ENCODE measurements around the gene KLHL29. TPM values are rescaled to one million over a fixed set of nuclear protein-coding genes. Genes with fewer than 3 reads are reported as not detected.

The KLHL29 gene
- total RNA-seq, 3 donors from 2014 or later: 2.6 to 13.0 (median 5.5) TPM

DNA sequence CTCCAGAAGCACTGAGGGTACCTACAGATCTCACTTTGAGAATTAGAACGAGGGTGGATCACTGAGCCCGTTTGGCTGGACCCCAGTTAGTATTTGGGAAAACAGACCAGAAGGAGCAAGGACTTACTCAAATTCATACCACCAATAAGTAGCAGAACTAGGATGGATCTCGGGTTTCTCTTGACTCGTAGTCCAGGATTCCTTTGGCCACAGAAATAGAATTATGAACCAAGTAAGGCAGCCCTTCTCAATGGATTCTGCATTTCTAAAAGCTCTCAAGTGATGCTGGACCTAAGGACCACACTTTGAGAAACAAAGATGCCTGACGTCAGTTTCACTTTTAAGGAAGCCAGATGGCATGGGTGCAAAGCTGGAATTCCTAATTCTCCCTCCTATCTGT is 153.0 kb downstream of the KLHL29 start:
- H3K4me1 ChIP-seq (ENCODE audit: low read depth): no peaks in the 10 kb centered on the region
- ATAC-seq (no peak), DNase-seq (no peak)
- intact Hi-C loops (cut with DNase I, micrococcal nuclease): no loop called here
- no peaks in the 10 kb centered on the region for H3K36me3 ChIP-seq (ENCODE audit: low read depth)
- TF ChIP-seq, protein P1, sequence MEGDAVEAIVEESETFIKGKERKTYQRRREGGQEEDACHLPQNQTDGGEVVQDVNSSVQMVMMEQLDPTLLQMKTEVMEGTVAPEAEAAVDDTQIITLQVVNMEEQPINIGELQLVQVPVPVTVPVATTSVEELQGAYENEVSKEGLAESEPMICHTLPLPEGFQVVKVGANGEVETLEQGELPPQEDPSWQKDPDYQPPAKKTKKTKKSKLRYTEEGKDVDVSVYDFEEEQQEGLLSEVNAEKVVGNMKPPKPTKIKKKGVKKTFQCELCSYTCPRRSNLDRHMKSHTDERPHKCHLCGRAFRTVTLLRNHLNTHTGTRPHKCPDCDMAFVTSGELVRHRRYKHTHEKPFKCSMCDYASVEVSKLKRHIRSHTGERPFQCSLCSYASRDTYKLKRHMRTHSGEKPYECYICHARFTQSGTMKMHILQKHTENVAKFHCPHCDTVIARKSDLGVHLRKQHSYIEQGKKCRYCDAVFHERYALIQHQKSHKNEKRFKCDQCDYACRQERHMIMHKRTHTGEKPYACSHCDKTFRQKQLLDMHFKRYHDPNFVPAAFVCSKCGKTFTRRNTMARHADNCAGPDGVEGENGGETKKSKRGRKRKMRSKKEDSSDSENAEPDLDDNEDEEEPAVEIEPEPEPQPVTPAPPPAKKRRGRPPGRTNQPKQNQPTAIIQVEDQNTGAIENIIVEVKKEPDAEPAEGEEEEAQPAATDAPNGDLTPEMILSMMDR (IDR thresholded peaks at IDR 0.05): no peak
- H3K9me3 ChIP-seq: no peaks in the 10 kb centered on the region
- no peak overlapping the region for H3K4me3 ChIP-seq

DNA sequence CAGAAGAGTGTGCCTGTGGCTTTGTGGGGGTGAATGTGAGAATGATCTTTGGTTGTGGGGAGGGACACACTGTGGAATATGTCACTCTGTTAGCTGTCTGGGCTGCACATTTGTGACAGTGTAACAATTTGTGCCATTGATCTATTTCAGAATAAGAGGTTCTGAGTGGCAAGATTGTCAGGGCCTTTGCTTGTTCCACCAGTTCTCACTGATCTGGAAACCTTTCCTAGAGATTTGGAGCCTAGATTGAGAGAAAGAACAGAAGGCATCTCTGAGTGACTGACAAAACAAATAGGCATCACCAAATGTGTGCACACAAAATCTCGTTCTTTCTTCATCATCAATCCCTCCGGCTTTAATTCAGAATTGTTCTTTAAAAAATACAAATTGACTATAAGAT is 153.6 kb downstream of the KLHL29 start:
- Histone ChIP-seq H3K36me3 (ENCODE audit: low read depth) (no peaks in the 10 kb centered on the region), H3K4me3 (no peak overlapping the region), H3K9me3 (no peaks in the 10 kb centered on the region), H3K4me1 (ENCODE audit: low read depth) (no peaks in the 10 kb centered on the region)
- TF ChIP-seq, protein P1 (IDR thresholded peaks at IDR 0.05): no peak
- DNase-seq (no peak), ATAC-seq (no peak)
- intact Hi-C loops (cut with DNase I, micrococcal nuclease): no loop called here

DNA sequence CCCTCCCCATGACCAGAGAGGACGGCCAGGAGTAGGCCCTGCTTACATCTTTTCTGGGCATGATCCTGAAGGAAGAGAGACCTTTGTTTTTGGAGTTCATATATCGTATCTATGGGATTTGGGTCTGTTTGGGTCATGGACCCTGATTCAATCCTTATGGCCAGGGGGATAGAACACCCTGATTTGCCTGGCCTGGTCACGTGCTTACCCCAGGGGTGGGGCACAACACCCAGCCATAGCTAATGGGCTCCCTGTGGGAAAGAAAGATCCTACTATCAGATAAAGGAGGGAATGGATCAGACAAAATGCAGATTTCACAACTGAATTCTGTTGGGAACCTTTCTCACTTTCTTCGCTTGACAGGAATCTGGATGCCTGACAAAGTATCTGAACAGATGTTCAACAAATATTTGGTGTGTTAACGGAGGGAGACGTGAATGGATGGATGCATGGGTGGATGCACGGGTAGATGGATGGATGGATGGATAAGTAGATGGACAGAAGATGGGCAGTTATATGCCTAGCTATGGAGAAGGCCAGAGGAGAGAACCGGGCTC is 155.9 kb downstream of the KLHL29 start:
- ATAC-seq (no peak), DNase-seq (no peak)
- no peaks in the 10 kb centered on the region for H3K4me1 ChIP-seq (ENCODE audit: low read depth)
- intact Hi-C loops (cut with DNase I, micrococcal nuclease): no loop called here
- no peak overlapping the region for H3K4me3 ChIP-seq
- TF ChIP-seq, protein P1 (IDR thresholded peaks at IDR 0.05): no peak
- H3K36me3 ChIP-seq (ENCODE audit: low read depth): no peaks in the 10 kb centered on the region
- H3K9me3 ChIP-seq: no peaks in the 10 kb centered on the region

DNA sequence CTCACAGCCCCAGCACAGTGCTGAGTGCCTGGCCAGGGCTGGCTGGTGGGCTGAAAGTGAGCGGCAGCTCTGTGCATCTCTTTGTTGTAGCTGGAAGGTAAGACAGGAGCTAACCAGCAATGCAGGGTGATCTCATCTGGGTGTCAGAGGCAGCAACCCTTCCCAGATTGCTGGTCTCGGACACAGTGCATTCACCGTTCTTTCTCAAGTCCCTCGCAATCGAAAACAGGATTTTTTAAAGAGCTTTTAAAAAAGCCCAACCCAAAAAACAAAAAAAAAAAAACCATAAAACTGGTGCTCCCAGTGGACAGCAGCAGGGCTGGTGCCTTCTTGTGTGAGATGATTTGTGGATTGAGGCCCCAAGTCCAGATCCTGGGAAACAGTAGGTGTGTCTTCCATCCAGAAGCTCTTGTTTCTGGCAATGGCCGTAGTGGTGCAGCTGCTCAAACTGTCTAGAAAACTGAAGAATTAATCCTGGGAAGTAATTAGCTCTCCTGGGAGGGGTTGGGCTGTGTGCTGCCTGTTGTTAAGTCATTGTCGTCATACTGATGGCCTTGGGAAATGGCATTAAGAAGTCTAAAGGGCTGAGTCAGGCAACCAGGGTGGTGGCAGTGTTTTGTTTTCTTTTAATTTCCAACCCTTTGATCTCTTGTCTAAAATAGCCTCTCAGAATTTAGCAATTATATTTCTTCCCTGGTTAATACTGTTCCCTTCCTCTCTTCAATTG is 156.7 kb downstream of the KLHL29 start:
- Histone ChIP-seq H3K36me3 (ENCODE audit: low read depth) (no peaks in the 10 kb centered on the region), H3K4me1 (ENCODE audit: low read depth) (no peaks in the 10 kb centered on the region), H3K4me3 (no peak overlapping the region), H3K9me3 (no peaks in the 10 kb centered on the region)
- TF ChIP-seq, protein P1 (IDR thresholded peaks at IDR 0.05): no peak
- ATAC-seq: peak; percentile 69
- intact Hi-C loops (cut with DNase I, micrococcal nuclease): no loop called here
- peak in 1 of 3 donors; percentile 10 for DNase-seq

DNA sequence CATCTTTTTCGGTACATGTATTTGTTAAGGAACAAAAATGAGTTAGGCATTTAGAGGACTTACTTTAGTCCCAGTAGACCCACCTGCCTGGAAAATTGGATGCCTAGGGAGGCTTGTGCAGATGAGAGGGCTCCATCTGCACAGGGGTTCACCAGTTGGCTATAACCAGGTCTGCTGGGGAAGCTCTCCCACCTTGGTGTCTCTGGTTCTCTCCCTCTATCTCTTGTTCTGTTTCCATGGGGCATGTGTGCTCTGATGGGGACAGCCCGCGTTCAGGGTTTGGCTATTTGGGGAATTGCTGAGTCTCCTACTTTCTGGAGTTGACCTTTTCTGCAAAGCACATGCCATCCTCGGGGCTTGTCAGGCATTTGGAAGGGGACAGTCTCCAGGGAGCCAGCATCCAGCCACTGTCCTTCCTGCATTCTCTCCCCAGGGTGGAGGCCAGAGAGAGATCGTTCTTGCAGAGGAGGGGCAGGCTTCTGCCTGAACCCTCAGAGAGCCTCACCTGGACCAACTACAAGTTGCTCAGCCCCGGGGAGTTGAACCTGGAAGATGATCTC is 157.3 kb downstream of the KLHL29 start:
- H3K4me1 ChIP-seq (ENCODE audit: low read depth): no peaks in the 10 kb centered on the region
- H3K9me3 ChIP-seq: no peaks in the 10 kb centered on the region
- intact Hi-C loops (cut with DNase I, micrococcal nuclease): no loop called here
- ATAC-seq: no peak
- H3K4me3 ChIP-seq: no peak overlapping the region
- no peak for DNase-seq
- TF ChIP-seq, protein P1 (IDR thresholded peaks at IDR 0.05): no peak
- H3K36me3 ChIP-seq (ENCODE audit: low read depth): no peaks in the 10 kb centered on the region
